Neuron (in vitro differentiated cells): Measurements from ENCODE around the gene ODAD4.
A peak's percentile ranks its signal among the peaks of the same experiment; 100 is the strongest.
"Not testable (repeated sequence)": the region's sequence is repeated elsewhere in the genome, so short reads cannot be mapped to it uniquely, and the experiment has no call there.

ENCODE experiments used
- H2AFZ ChIP-seq: one replicate; pipeline ENCODE4 v1.6.1; 2013; ENCODE audit warnings: low read depth, mild to moderate bottlenecking, inconsistent platforms, low read length, moderate library complexity
- H3K27me3 ChIP-seq: one replicate; pipeline ENCODE4 v1.6.1; 2013; ENCODE audit warnings: low read length; ENCODE audit not compliant: insufficient read depth
- H3K36me3 ChIP-seq: one replicate; pipeline ENCODE4 v1.6.1; 2013; ENCODE audit warnings: low read length; ENCODE audit not compliant: insufficient read depth
- H3K4me1 ChIP-seq: one replicate; pipeline ENCODE4 v1.6.1; 2013; ENCODE audit warnings: low read length; ENCODE audit not compliant: insufficient read depth
- H3K4me3 ChIP-seq: 2 replicates; pipeline ENCODE4 v1.5.1; 2013; ENCODE audit warnings: mild to moderate bottlenecking, low read length, moderate library complexity
- H3K9me3 ChIP-seq: one replicate; pipeline ENCODE4 v1.6.1; 2013; ENCODE audit warnings: low read length

ODAD4 gene

GRCh38 chr17:41917679-41918313 lies 12.6 kb upstream of the ODAD4 start:
- Histone ChIP-seq H3K4me1 (peaks cover 24% of the 10 kb centered on the region), H3K27me3 (no peaks in the 10 kb centered on the region), H2AFZ (no peak overlapping the region)

GRCh38 chr17:41918314-41919164 lies 11.9 kb upstream of the ODAD4 start, which contains the start of gene ACLY:
TSS of gene ACLY (minus strand) at chr17:41918951. CDS start at chr17:41913873, 5,078 bp downstream.
- Histone ChIP-seq H3K36me3 (peaks cover 14% of the 10 kb centered on the region), H3K4me3 (peak within 1 kb of the TSS; percentile 90), H3K9me3 (no peaks in the 10 kb centered on the region)

More at GRCh38 chr17:41917679-41918313, 12.6 kb upstream of the ODAD4 start:
- H3K9me3 ChIP-seq: no peaks in the 10 kb centered on the region
- H3K4me3 ChIP-seq: peak overlapping the region; percentile 90
- peaks cover 22% of the 10 kb centered on the region for H3K36me3 ChIP-seq

GRCh38 chr17:41919165-41919817 lies 11.1 kb upstream of the ODAD4 start:
- Histone ChIP-seq H3K36me3 (peaks cover 8% of the 10 kb centered on the region), H3K4me3 (peak overlapping the region; percentile 82), H2AFZ (peak overlapping the region; percentile 81), H3K9me3 (no peaks in the 10 kb centered on the region), H3K27me3 (no peaks in the 10 kb centered on the region), H3K4me1 (peaks cover 24% of the 10 kb centered on the region)

More at GRCh38 chr17:41918314-41919164, 11.9 kb upstream of the ODAD4 start, which contains the start of gene ACLY:
- Histone ChIP-seq H3K4me1 (peaks cover 24% of the 10 kb centered on the region), H3K27me3 (no peaks in the 10 kb centered on the region), H2AFZ (peak within 1 kb of the TSS; percentile 81)

DNA sequence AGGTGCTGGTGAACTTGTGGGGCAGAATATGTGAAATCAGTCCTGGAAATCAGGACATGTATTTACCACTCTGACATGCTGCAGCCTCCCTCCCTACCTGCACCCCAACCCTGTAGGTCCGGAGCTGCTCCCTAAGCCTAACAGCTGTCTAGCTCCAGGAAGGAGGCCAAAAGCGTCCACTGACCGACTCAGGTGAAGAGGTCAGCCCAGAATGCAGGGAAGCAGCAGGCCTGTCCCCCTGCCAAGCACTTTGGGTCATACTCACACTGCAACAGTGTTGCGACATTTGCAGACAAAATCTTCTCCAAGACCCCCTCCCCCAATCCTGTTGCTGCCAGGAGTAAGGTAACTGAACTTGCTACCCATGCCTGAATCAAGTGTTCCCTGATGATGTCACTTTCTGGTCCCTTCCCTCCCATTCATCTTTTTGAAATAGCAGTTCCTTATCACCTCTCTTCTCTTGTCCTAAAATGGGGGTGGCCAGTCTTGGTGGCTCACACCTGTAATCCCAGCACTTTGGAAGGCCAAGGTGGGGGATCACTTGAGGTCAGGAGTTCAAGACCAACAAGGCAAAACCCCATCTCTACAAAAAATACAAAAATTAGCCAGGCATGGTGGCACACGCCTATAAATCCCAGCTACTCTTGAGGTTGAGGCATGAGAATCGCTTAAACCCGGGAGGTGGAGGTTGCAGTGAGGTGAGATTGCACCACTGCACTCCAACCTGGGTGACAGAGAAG lies 10.4 kb upstream of the ODAD4 start:
- no peaks in the 10 kb centered on the region for H3K9me3 ChIP-seq
- H3K36me3 ChIP-seq: peaks cover 8% of the 10 kb centered on the region
- no peak overlapping the region for H2AFZ ChIP-seq
- H3K27me3 ChIP-seq: no peaks in the 10 kb centered on the region
- H3K4me3 ChIP-seq: peak overlapping the region; percentile 82
- H3K4me1 ChIP-seq: peaks cover 19% of the 10 kb centered on the region

DNA sequence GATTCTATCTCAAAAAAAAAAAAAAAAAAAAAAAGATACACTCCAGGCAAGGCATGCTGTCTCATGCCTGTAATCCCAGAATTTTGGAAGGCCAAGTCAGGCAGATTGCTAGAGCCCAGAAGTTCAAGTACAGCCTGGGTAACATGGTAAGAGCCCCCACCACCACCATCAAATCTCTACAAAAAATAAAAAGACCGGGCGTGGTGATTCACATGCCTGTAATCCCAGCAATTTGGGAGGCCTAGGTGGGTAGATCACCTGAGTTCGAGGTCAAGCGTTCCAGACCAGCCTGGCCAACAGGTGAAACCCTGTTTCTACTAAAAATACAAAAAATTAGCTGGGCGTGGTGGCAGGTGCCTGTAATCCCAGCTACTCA lies 9.8 kb upstream of the ODAD4 start:
- Histone ChIP-seq H2AFZ (no peak overlapping the region), H3K4me3 (no peak overlapping the region), H3K36me3 (peaks cover 4% of the 10 kb centered on the region), H3K9me3 (no peaks in the 10 kb centered on the region), H3K27me3 (no peaks in the 10 kb centered on the region), H3K4me1 (peaks cover 19% of the 10 kb centered on the region)

- Histone ChIP-seq H3K27me3 (no peaks in the 10 kb centered on the region), H3K9me3 (no peaks in the 10 kb centered on the region)
These were observed 4.3 kb upstream of the ODAD4 start for GRCh38 chr17:41925991-41926590.

GRCh38 chr17:41928693-41929251 lies 1.6 kb upstream of the ODAD4 start:
- Histone ChIP-seq H3K4me3 (no peak overlapping the region), H3K4me1 (peaks cover 14% of the 10 kb centered on the region), H2AFZ (no peak overlapping the region), H3K27me3 (no peaks in the 10 kb centered on the region), H3K36me3 (no peaks in the 10 kb centered on the region), H3K9me3 (no peaks in the 10 kb centered on the region)

More at GRCh38 chr17:41925991-41926590, 4.3 kb upstream of the ODAD4 start:
- Histone ChIP-seq H3K36me3 (no peaks in the 10 kb centered on the region), H3K4me1 (peaks cover 11% of the 10 kb centered on the region), H2AFZ (no peak overlapping the region), H3K4me3 (no peak overlapping the region)

DNA sequence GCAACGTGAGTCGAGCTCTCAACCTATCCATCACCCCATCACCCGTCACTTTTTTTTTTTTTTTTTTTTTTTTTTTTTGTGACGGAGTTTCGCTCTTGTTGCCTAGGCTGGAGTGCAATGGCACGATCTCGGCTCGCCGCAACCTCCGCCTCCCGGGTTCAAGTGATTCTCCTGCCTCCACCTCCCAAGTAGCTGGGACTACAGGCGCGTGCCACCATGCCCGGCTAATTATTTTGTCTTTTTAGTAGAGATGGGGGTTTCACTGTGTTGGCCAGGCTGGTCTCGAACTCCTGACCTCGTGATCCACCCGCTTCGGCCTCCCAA lies 378 bp downstream of the ODAD4 start:
- H3K9me3 ChIP-seq, H3K27me3 ChIP-seq: not testable (repeated sequence)
- H3K4me3 ChIP-seq: peak overlapping the region; percentile 63
- H2AFZ ChIP-seq: peak overlapping the region; percentile 85
- H3K4me1 ChIP-seq: peaks cover 14% of the 10 kb centered on the region
- peaks cover 11% of the 10 kb centered on the region for H3K36me3 ChIP-seq

DNA sequence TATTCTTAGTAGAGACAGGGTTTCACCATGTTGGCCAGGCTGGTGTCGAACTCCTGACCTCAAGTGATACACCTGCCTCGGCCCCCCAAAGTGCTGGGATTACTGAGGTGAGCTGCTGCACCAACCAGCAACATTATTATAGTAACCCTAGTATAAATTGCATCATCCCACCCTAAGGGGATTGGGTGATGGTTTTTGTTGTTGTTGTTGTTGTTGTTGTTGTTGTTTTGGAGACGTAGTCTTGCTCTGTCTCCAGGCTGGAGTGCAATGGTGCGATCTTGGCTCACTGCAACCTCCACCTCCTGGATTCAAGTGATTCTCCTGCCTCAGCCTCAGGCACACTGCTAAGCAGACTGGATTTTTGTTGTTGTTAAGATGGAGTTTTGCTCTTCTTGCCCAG lies 1.3 kb downstream of the ODAD4 start:
- Histone ChIP-seq H3K4me1 (peaks cover 14% of the 10 kb centered on the region), H3K36me3 (peaks cover 20% of the 10 kb centered on the region)
- H3K9me3 ChIP-seq, H3K4me3 ChIP-seq, H2AFZ ChIP-seq, H3K27me3 ChIP-seq: not testable (repeated sequence)

- Histone ChIP-seq H2AFZ (no peak overlapping the region), H3K27me3 (no peaks in the 10 kb centered on the region), H3K4me1 (peaks cover 14% of the 10 kb centered on the region), H3K9me3 (no peaks in the 10 kb centered on the region), H3K4me3 (no peak overlapping the region), H3K36me3 (peaks cover 31% of the 10 kb centered on the region)
These were observed 2.5 kb downstream of the ODAD4 start for GRCh38 chr17:41932816-41933389.

GRCh38 chr17:41935641-41936040 lies 5.2 kb downstream of the ODAD4 start:
- Histone ChIP-seq H3K4me1 (peaks cover 5% of the 10 kb centered on the region), H3K36me3 (peaks cover 49% of the 10 kb centered on the region), H3K4me3 (no peak overlapping the region), H3K27me3 (no peaks in the 10 kb centered on the region), H3K9me3 (no peaks in the 10 kb centered on the region), H2AFZ (no peak overlapping the region)
